Kidney (tissue), 14 donors: ENCODE data around the gene EVC2. TPM values are rescaled to one million over a fixed set of nuclear protein-coding genes. Genes with fewer than 3 reads are reported as not detected.

Experiments
- DNase-seq, 5 donors: peaks; one replicate each; pipeline ENCODE4 v3.0.0-alpha.2; 2013 to 2020
- FAIRE-seq: peaks from 2 replicates; lab custom pipeline; 2012; peaks lifted over from hg19 to GRCh38; lab: Jason Lieb, UNC
- H3K27ac ChIP-seq, 2 donors: one replicate each; pipeline ENCODE4 v1.7.0; 2013; ENCODE audit warnings: low read depth in 2 of 2, low read length in 2 of 2, inconsistent platforms in 1 of 2
- H3K27me3 ChIP-seq: one replicate; pipeline ENCODE4 v1.7.1; 2013; ENCODE audit warnings: low read length, inconsistent platforms; ENCODE audit not compliant: control insufficient read depth, insufficient read depth
- H3K36me3 ChIP-seq, 3 donors: one replicate each; pipeline versions ENCODE4 v1.7.0 to v1.7.1; 2013; ENCODE audit warnings: low read length in 3 of 3, control low read depth in 1 of 3, inconsistent platforms in 1 of 3; ENCODE audit not compliant: insufficient read depth in 3 of 3, control insufficient read depth in 2 of 3
- H3K4me1 ChIP-seq, 3 donors: one replicate each; pipeline versions ENCODE4 v1.7.0 to v1.7.1; 2013; ENCODE audit warnings: low read length in 3 of 3, inconsistent platforms in 1 of 3, low read depth in 1 of 3; ENCODE audit not compliant: control insufficient read depth in 2 of 3, insufficient read depth in 2 of 3
- H3K4me3 ChIP-seq, 3 donors: one replicate each; pipeline versions ENCODE4 v1.7.0 to v1.8.1; 2013; ENCODE audit warnings: low read length in 3 of 3, control low read depth in 1 of 3, inconsistent platforms in 1 of 3
- H3K9ac ChIP-seq, 3 donors: one replicate each; pipeline versions ENCODE4 v1.7.0 to v1.7.1; 2013; ENCODE audit warnings: low read length in 3 of 3, control low read depth in 1 of 3, inconsistent platforms in 1 of 3
- H3K9me3 ChIP-seq, 3 donors: one replicate each; pipeline versions ENCODE4 v1.7.0 to v1.7.1; 2013; ENCODE audit warnings: low read length in 3 of 3, control low read depth in 1 of 3, inconsistent platforms in 1 of 3; ENCODE audit not compliant: control insufficient read depth in 2 of 3, insufficient read depth in 1 of 3
- CTCF ChIP-seq: IDR thresholded peaks from 3 replicates; pipeline ENCODE4 v1.5.1; 2012; ENCODE audit warnings: mild to moderate bottlenecking, moderate library complexity, borderline replicate concordance; ENCODE audit not compliant: insufficient read depth; ENCODE audit errors: extremely low read depth
- intact Hi-C: fragments of 100-400 bp; cut with DNase I; formaldehyde crosslinking; loops from one replicate; pipeline ENCODE4 v1.11.1; 2022
- polyA plus RNA-seq: library from polyadenylated mRNA; stranded (reverse); fragments of 350-450 nt; fragmentation: Illumina TruSeq; extraction: RNeasy Lipid Tissue Mini Kit (QIAGEN cat#74804); gene quantifications from one replicate; pipeline ENCODE4 v1.2.3, GENCODE V29; 2014; ENCODE audit warnings: low read depth, low replicate concordance; ENCODE audit not compliant: insufficient read depth
- total RNA-seq: library from RNA; stranded (reverse); fragmentation: NEBNext Ultra II Directional; extraction: Animal tissue kit (Norgen Biotek cat#: 25700); gene quantifications from one replicate; pipeline ENCODE4 v1.2.1, GENCODE V29; 2021
- donor health status: control.
- donor health status: control.
- donor health status: control.
- donor health status: control.
- donor health status: control.
- donor health status: DM: yes; HTN: yes; CAD: no.
- donor health status: Normal renal cell carcinoma (clear cell type).

EVC2 gene
- total and polyA plus RNA-seq, 2 donors from 2014 or later: 1.6 to 8.7 TPM

DNA sequence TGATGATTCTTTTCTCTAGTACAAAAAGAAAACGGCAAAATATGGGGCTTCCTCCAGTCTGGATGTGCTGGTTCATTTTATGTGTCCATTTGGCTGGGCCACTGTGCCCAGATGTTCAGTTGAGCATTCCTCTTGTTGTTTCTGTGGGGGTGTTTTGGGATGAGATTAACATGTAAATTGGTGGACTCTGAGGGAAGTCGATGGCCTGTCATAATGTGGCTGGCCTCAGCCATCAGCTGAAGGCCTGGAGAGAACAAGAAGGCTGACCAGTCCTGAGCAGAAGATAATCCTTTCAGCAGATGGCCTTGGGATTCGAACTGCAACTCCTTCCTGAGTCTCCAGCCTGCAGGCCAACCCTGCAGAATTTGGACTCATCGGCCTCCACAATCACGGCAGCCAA is 136.7 kb downstream of the EVC2 start:
- peaks cover 2 to 14% (median 9%) of the 10 kb centered on the region in 3 donors for H3K36me3 ChIP-seq
- no peak overlapping the region for H3K4me3 ChIP-seq
- no peaks in the 10 kb centered on the region for H3K4me1 ChIP-seq
- DNase-seq (no peak), FAIRE-seq (no peak)
- intact Hi-C loops: no loop called here
- H3K9ac ChIP-seq: no peak overlapping the region
- H3K27ac ChIP-seq: no peak overlapping the region
- no peaks in the 10 kb centered on the region for H3K9me3 ChIP-seq
- H3K27me3 ChIP-seq: no peaks in the 10 kb centered on the region
- no peak for TF ChIP-seq CTCF

GRCh38 chr4:5569451-5569850 is 138.9 kb downstream of the EVC2 start:
- FAIRE-seq (no peak), DNase-seq (no peak)
- TF ChIP-seq CTCF: no peak
- Histone ChIP-seq H3K4me3 (no peak overlapping the region), H3K9me3 (no peaks in the 10 kb centered on the region), H3K4me1 (no peaks in the 10 kb centered on the region), H3K9ac (no peak overlapping the region), H3K36me3 (peaks cover 2 to 9% (median 8%) of the 10 kb centered on the region in 3 donors), H3K27me3 (no peaks in the 10 kb centered on the region), H3K27ac (no peak overlapping the region)
- intact Hi-C loops: no loop called here

DNA sequence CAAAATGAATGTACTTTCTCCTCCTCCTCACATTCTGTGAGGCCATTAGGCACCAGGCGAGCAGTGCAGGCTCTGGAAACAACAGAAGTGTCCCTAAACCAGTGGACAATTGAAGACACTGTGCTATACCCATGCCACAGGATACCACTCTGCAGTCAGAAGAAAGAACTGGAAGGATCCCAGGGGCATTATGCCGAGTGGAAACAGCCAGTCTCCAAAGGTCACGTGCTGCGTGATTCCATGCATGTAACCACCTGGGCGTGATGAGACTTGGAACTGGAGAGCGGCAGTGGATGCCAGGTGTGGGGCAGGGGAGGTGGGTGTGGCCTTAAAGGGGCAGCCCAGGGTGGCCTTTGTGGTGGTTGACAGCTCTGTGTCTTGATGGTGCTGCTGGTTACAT is 139.4 kb downstream of the EVC2 start:
- intact Hi-C loops: no loop called here
- peaks cover 2 to 8% (median 4%) of the 10 kb centered on the region in 3 donors for H3K36me3 ChIP-seq

More for the DNA sequence above, 139.4 kb downstream of the EVC2 start:
- peak in 2 of 5 donors; percentile 1 to 7 for DNase-seq
- no peaks in the 10 kb centered on the region for H3K9me3 ChIP-seq
- no peaks in the 10 kb centered on the region for H3K27me3 ChIP-seq
- no peak for FAIRE-seq
- no peak overlapping the region for H3K4me3 ChIP-seq
- H3K27ac ChIP-seq: no peak overlapping the region
- H3K4me1 ChIP-seq: no peaks in the 10 kb centered on the region
- no peak overlapping the region for H3K9ac ChIP-seq
- TF ChIP-seq CTCF: no peak
